Chondrocyte (in vitro differentiated cells): Measurements from ENCODE around the gene AASDHPPT. TPM values are rescaled to one million over a fixed set of nuclear protein-coding genes. Genes with fewer than 3 reads are reported as not detected.

Experiments used
- DNase-seq: peaks from one replicate; pipeline ENCODE4 v3.0.0; 2021; ENCODE audit warnings: mixed read lengths, low spot score
- H3K27ac Mint-ChIP-seq: one replicate; pipeline ENCODE4 v1.8.0; 2021; ENCODE audit warnings: mild to moderate bottlenecking, moderate library complexity, mixed read lengths; ENCODE audit not compliant: unreplicated experiment
- H3K27me3 Mint-ChIP-seq: 2 replicates; pipeline ENCODE4 v1.8.0; 2021; ENCODE audit warnings: low read depth, mixed read lengths
- H3K36me3 Mint-ChIP-seq: 2 replicates; pipeline ENCODE4 v1.8.0; 2021; ENCODE audit warnings: low read depth, mixed read lengths
- H3K4me1 Mint-ChIP-seq: 2 replicates; pipeline ENCODE4 v1.8.0; 2021; ENCODE audit warnings: low read depth, mild to moderate bottlenecking, mixed read lengths
- H3K4me3 Mint-ChIP-seq: one replicate; pipeline ENCODE4 v1.8.0; 2021; ENCODE audit warnings: mild to moderate bottlenecking, moderate library complexity, mixed read lengths; ENCODE audit not compliant: unreplicated experiment
- H3K9me3 Mint-ChIP-seq: 2 replicates; pipeline ENCODE4 v1.8.0; 2021; ENCODE audit warnings: low read depth, mixed read lengths
- total RNA-seq: library from RNA; stranded (reverse); gene quantifications from 3 replicates; pipeline ENCODE4 v1.2.1, GENCODE V29; 2021
- TF ChIP-seq, protein P1 (sequence below): fragments of 200-600 bp; sonication (generic); IDR thresholded peaks from 2 replicates; pipeline ENCODE4 v1.5.0; 2021; ENCODE audit warnings: antibody characterized with exemption, mild to moderate bottlenecking, moderate library complexity

The AASDHPPT gene
- total RNA-seq, 1 donor from 2014 or later = 41.0 TPM

DNA sequence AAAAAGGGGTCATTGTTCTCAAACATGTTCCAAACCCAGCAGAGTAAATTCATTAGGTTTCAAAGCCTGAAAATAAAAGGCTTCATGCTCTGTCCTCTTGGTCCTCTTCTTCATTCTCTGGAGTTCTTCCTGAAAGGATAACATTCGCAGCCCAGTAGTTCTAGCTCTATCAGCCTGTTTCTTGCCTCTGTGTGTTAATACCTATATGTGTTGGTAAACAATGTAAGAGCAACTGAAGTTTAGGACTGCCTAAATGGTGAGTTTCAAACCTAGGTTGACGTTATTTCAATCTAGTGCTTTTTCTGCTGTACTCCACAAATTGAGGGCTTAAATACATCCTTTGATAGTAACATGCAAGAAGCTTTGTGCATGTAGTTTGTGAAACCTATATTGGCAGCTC lies 9.4 kb downstream of the AASDHPPT start:
- Mint-ChIP-seq H3K9me3 (no peaks in the 10 kb centered on the region), H3K27me3 (no peaks in the 10 kb centered on the region), H3K4me1 (peaks cover 42% of the 10 kb centered on the region), H3K4me3 (no peak overlapping the region), H3K27ac (peak overlapping the region; percentile 42), H3K36me3 (peaks cover 4% of the 10 kb centered on the region)
- TF ChIP-seq, protein P1, sequence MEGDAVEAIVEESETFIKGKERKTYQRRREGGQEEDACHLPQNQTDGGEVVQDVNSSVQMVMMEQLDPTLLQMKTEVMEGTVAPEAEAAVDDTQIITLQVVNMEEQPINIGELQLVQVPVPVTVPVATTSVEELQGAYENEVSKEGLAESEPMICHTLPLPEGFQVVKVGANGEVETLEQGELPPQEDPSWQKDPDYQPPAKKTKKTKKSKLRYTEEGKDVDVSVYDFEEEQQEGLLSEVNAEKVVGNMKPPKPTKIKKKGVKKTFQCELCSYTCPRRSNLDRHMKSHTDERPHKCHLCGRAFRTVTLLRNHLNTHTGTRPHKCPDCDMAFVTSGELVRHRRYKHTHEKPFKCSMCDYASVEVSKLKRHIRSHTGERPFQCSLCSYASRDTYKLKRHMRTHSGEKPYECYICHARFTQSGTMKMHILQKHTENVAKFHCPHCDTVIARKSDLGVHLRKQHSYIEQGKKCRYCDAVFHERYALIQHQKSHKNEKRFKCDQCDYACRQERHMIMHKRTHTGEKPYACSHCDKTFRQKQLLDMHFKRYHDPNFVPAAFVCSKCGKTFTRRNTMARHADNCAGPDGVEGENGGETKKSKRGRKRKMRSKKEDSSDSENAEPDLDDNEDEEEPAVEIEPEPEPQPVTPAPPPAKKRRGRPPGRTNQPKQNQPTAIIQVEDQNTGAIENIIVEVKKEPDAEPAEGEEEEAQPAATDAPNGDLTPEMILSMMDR = no peak
- no peak for DNase-seq

DNA sequence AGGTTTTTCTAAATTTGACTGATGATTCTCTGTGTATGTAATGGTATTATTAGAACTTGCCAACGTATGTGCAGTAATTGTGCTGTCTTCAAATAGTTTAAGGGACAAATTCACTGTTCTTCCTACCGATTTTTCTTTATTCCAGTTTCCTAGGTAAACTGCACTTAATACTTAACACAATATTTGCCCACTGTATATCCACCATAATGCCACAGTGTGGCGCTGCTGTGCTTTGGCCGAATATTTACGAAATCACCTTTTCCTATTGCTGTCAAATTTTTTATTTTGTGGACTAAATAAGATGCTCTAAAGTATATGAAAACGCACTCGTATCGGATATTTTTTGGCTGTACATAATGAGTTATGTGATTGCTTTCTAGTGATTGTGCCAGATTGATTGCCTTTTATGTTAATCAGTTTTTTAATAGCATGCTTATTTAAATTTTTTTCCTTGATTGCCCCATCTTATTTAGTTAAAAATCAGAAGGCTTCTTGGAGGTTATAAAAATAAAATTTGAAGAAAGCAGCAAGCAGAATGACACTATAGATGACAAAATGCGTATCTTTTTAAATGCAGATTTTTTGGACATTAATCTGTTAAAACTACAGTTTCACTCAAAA lies 10.5 kb downstream of the AASDHPPT start:
- Mint-ChIP-seq H3K4me1 (peaks cover 50% of the 10 kb centered on the region), H3K27ac (no peak overlapping the region), H3K4me3 (no peak overlapping the region), H3K9me3 (no peaks in the 10 kb centered on the region), H3K27me3 (no peaks in the 10 kb centered on the region), H3K36me3 (peaks cover 11% of the 10 kb centered on the region)
- TF ChIP-seq, protein P1 = peak; percentile 97
- DNase-seq = no peak

- peak overlapping the region; percentile 18 for H3K27ac Mint-ChIP-seq
- H3K36me3 Mint-ChIP-seq = peaks cover 11% of the 10 kb centered on the region
- no peaks in the 10 kb centered on the region for H3K9me3 Mint-ChIP-seq
Measured at GRCh38 chr11:106088896-106089295, 11.4 kb downstream of the AASDHPPT start.

GRCh38 chr11:106091480-106092123 lies 14.1 kb downstream of the AASDHPPT start:
- Mint-ChIP-seq H3K4me1 (peaks cover 48% of the 10 kb centered on the region), H3K36me3 (peaks cover 21% of the 10 kb centered on the region), H3K27ac (peak overlapping the region; percentile 84), H3K4me3 (peak overlapping the region; percentile 39), H3K9me3 (no peaks in the 10 kb centered on the region), H3K27me3 (no peaks in the 10 kb centered on the region)
- TF ChIP-seq, protein P1 = no peak
- no peak for DNase-seq

More at GRCh38 chr11:106088896-106089295, 11.4 kb downstream of the AASDHPPT start:
- Mint-ChIP-seq H3K4me1 (peaks cover 54% of the 10 kb centered on the region), H3K4me3 (no peak overlapping the region), H3K27me3 (no peaks in the 10 kb centered on the region)
- DNase-seq = no peak
- TF ChIP-seq, protein P1 = no peak

DNA sequence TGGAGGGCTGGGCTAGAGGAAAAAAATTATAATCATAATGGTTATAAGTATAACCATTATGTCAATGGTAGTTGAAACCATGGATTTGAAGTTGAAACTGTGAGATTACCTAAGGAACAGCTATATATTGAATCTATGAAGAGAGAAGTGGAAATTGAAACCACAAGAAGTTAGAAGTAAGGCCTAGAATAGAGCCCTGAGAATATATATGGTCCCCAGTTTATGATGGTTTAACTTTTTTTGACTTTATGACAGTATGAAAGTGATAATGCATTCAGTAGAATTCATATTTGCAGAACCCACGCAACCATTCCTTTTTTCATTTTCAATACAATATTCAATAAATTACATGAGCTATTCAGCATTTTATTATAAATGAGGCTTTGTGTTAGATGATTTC lies 15.0 kb downstream of the AASDHPPT start:
- DNase-seq = no peak
- no peaks in the 10 kb centered on the region for H3K9me3 Mint-ChIP-seq
- no peaks in the 10 kb centered on the region for H3K27me3 Mint-ChIP-seq
- peaks cover 27% of the 10 kb centered on the region for H3K36me3 Mint-ChIP-seq
- H3K27ac Mint-ChIP-seq = no peak overlapping the region
- no peak overlapping the region for H3K4me3 Mint-ChIP-seq
- H3K4me1 Mint-ChIP-seq = peaks cover 42% of the 10 kb centered on the region
- TF ChIP-seq, protein P1 = no peak
